HG02642 (cell line): ENCODE results near the gene AGAP1.

ENCODE experiments used
- ATAC-seq: cut with Tn5 transposase; IDR thresholded peaks from one replicate; pipeline ENCODE4 v1.9.1; 2021; ENCODE audit warnings: mild to moderate bottlenecking; ENCODE audit not compliant: unreplicated experiment, poor library complexity

AGAP1 gene

GRCh38 chr2:235563056-235563910 lies 69.4 kb downstream of the AGAP1 start:
- ATAC-seq, result no peak

GRCh38 chr2:235564066-235564465 lies 70.2 kb downstream of the AGAP1 start:
- no peak for ATAC-seq

DNA sequence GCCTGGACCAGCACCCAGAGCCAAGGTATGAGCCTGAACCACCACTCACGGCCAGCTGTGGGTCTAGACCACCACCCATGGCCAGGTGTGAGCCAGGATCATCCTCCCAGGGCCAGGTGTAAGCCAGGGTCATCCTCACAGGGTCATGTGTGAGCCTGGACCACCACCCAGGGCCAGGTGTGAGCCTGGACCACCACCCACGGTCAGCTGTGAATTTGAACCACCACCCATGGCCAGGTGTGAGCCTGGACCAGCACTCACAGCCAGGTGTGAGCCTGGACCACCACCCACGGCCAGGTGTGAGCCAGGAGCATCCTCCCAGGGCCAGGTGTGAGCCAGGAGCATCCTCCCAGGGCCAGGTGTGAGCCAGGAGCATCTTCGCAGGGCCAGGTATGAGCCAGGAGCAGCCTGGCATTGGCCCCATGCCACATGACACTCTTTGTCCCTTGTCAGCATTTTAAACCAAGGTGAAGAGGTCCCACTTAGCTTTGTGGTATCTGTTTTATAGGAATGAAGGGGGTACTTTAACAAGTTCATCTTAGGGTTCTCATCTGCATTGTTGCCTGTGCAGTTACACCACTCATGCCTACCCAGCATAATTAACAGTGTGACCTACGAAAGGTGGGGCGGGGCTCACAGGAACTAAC lies 71.2 kb downstream of the AGAP1 start:
- no peak for ATAC-seq

GRCh38 chr2:235566415-235566814 lies 72.6 kb downstream of the AGAP1 start:
- ATAC-seq, result no peak

- no peak for ATAC-seq
These were observed 73.2 kb downstream of the AGAP1 start for GRCh38 chr2:235566931-235567495.

- no peak for ATAC-seq
These were observed 74.0 kb downstream of the AGAP1 start for GRCh38 chr2:235567842-235568241.

DNA sequence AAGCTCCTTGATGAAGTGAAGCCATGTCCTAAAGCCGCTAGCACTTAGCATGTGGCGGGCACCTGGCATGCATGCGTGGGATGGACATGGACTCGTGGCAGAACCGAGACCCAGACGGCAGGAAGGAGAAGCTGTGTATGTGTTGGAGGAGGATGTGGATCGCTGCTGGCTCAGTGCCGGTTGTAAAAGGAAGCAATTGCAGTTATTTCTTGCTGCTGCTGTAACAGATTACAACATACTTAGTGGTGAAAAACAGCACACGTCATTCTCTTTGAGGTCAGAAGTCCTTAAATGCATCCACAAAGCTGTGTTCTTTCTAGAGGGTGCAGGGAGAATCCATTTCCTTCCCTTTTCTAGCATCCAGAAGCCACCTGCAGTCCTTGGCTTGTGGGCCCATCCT lies 74.6 kb downstream of the AGAP1 start:
- no peak for ATAC-seq

GRCh38 chr2:235569837-235570236 lies 76.0 kb downstream of the AGAP1 start:
- no peak for ATAC-seq

DNA sequence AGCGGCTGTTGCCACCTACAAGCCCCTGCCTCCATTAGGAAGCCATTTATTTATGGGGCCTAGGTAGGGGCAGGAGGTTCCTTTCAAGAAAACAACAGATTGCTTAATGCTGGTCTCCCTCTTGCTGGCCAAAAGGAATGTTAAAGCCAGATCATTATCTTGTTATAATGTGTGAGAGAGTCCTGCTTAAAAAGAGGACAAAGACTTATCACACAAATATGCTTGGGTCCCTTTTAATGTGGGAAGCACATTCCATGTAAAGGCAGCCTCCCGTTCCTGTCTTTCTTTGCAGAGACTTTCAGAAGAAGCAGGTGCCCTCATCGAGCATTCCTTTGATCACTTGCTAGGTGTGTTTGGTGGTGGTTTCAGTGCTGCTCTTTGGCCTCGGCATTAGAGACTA lies 76.4 kb downstream of the AGAP1 start:
- ATAC-seq, result no peak

GRCh38 chr2:235570966-235571692 lies 77.3 kb downstream of the AGAP1 start:
- ATAC-seq, result no peak

GRCh38 chr2:235572592-235572991 lies 78.7 kb downstream of the AGAP1 start:
- no peak for ATAC-seq

GRCh38 chr2:235573331-235574221 lies 79.7 kb downstream of the AGAP1 start:
- ATAC-seq, result no peak

- no peak for ATAC-seq
These were observed 81.6 kb downstream of the AGAP1 start for GRCh38 chr2:235575431-235575830.

GRCh38 chr2:235575904-235576303 lies 82.1 kb downstream of the AGAP1 start:
- ATAC-seq, result no peak

DNA sequence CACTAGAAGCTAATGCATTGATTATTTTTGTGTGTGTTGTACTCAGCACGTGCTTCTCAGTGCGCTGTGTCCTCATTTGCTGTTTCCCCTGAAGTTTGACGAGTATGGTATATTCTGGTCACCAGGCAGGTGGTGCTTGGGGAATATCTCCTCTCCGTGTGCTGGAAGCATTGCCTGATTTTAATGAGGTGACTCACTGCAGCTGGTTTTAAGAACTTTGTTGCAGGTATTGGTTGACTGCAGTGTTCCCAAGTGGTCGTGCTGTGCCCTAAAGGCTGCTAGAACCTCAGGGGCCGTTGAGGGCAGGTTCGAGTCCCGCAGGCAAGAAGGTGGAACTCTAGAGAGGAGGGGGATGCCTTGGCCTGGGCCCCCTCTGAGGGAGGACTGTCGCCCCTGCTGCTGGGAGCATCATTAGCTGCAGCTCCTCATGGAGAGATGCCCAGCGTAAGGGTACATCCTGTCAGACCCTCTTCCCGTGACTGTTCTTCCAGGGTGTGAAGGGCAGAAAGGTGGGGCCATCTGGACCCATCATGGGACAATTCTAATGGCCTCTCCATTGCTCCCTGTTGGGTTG lies 82.6 kb downstream of the AGAP1 start:
- ATAC-seq, result no peak

GRCh38 chr2:235577404-235578330 lies 83.8 kb downstream of the AGAP1 start:
- no peak for ATAC-seq

DNA sequence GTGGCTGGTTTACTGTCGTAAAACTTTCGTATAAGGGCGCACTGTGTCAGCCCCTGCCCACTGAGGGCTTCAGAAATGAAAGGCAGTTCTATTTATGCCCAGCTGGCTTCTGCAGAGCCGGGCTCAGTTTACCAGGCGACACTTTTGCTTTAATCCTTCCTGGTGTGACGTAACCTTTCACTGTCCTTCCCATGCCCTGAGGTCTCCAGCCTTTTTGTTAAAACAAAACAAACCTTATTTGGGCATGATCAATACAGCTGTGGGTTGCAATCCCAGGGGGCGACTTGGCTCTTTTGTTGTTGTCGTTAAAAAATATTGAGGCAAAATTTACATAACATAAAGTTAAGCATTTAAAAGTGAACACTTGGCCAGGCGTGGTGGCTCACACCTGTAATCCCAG lies 85.3 kb downstream of the AGAP1 start:
- no peak for ATAC-seq

GRCh38 chr2:235580426-235581157 lies 86.7 kb downstream of the AGAP1 start:
- ATAC-seq, result no peak
